Measurements from ENCODE around the gene RGS7BP. TPM values are rescaled to one million over a fixed set of nuclear protein-coding genes. Genes with fewer than 3 reads are reported as not detected.

Gene RGS7BP
- polyA plus RNA-seq, 2 of the 4 experiments (the other 2 are of a cell fraction), result not detected

DNA sequence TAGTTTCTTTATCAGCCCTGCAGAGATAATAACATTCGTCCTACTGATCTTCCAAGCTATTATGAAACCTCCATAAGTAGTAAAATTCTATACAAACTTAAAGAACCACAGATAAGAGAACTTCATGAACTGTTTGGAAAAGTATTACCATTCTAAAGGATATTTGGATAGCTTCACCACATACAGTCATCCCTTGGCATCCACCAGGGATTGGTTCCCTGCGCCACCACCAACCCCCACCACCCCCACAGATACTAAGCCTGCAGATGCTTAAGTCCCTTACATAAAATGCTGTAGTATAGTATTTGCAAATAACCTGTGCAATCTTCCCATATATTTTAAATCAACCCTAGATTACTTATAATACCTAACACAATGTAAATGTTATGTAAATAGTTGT is 123.1 kb downstream of the RGS7BP start (continued):
- TF ChIP-seq EHF (CRISPR knock-in tag; IDR thresholded peaks at IDR 0.05) (no peak), NFE2L2 (conservative IDR thresholded peaks at IDR 0.05; ENCODE audit: low read length) (no peak), HOXB5 (CRISPR knock-in tag; IDR thresholded peaks at IDR 0.05) (no peak), BHLHE40 (IDR thresholded peaks at IDR 0.05; ENCODE audit: low read depth, low read length) (no peak)

DNA sequence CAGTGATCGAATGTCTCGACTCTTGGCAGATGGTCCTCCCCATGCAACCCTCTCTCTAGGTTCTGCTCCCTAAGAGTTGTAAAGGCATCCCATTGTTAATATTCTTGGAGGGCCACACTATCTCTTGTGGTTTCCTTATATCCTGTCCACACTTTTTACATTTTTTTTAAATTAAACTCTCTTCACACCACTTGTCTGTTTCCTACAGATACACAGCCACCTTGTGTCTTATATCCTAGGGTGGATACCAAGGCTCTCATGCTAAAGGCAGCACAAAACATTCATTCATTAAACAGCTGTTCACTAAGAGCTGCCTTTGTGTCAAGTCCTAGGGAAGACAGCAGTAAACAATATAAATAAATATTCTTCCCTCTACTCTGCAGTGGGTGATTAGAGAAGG is 124.0 kb downstream of the RGS7BP start:
- ATAC-seq (no peak), DNase-seq (ENCODE audit: low read depth in 1 of 2, low spot score in 1 of 2) (no peak), FAIRE-seq (no peak)
- Histone ChIP-seq H3K4me2 (no peak overlapping the region), H3K4me3 (no peak overlapping the region), H3K4me1 (no peaks in the 10 kb centered on the region), H3K9me3 (no peaks in the 10 kb centered on the region), H3K27ac (no peak overlapping the region)
- WGBS (ENCODE audit: missing lambda C conversion rate), result 38% methylated on average over 2 of the region's 2 CpGs
- POLR2A ChIA-PET, result no interaction called here
- CTCF ChIA-PET, result interaction anchor here (0.8 kb wide), 1 partner anchor 18 kb away, joined by 3 read pairs; no protein-coding TSS in a partner anchor
- TF ChIP-seq, protein P1, sequence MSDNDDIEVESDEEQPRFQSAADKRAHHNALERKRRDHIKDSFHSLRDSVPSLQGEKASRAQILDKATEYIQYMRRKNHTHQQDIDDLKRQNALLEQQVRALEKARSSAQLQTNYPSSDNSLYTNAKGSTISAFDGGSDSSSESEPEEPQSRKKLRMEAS (IDR thresholded peaks at IDR 0.05), result no peak
- TF ChIP-seq PHF8 (IDR thresholded peaks at IDR 0.05; ENCODE audit: borderline replicate concordance, low read depth) (no peak), POLR2A (IDR thresholded peaks at IDR 0.05; ENCODE audit: low read length) (no peak), CHD4 (IDR thresholded peaks at IDR 0.05; ENCODE audit: borderline replicate concordance) (no peak), BHLHE40 (IDR thresholded peaks at IDR 0.05; ENCODE audit: low read depth, low read length) (no peak), ZC3H11A (IDR thresholded peaks at IDR 0.05) (no peak), TFCP2L1 (CRISPR knock-in tag; IDR thresholded peaks at IDR 0.05) (no peak), CBX2 (IDR thresholded peaks at IDR 0.05; ENCODE audit: borderline replicate concordance, low read depth) (no peak), GATA3 (IDR thresholded peaks at IDR 0.05; ENCODE audit: borderline replicate concordance) (no peak), CHD2 (IDR thresholded peaks at IDR 0.05; ENCODE audit: low read length, partially characterized antibody) (no peak), HDAC2 (IDR thresholded peaks at IDR 0.05) (no peak), FOSB (CRISPR knock-in tag; IDR thresholded peaks at IDR 0.05) (no peak), JUNB (IDR thresholded peaks at IDR 0.05) (no peak), RAD21 (conservative IDR thresholded peaks at IDR 0.05 in 1 of 2, IDR thresholded peaks at IDR 0.05 in 1 of 2) (no peak), FOXS1 (CRISPR knock-in tag; IDR thresholded peaks at IDR 0.05) (no peak), POLR2AphosphoS2 (conservative IDR thresholded peaks at IDR 0.05; ENCODE audit: low read length) (no peak), SMC3 (IDR thresholded peaks at IDR 0.05) (no peak), RNF2 (IDR thresholded peaks at IDR 0.05; ENCODE audit: borderline replicate concordance, low read depth) (no peak)
- TF ChIP-seq, protein P2, sequence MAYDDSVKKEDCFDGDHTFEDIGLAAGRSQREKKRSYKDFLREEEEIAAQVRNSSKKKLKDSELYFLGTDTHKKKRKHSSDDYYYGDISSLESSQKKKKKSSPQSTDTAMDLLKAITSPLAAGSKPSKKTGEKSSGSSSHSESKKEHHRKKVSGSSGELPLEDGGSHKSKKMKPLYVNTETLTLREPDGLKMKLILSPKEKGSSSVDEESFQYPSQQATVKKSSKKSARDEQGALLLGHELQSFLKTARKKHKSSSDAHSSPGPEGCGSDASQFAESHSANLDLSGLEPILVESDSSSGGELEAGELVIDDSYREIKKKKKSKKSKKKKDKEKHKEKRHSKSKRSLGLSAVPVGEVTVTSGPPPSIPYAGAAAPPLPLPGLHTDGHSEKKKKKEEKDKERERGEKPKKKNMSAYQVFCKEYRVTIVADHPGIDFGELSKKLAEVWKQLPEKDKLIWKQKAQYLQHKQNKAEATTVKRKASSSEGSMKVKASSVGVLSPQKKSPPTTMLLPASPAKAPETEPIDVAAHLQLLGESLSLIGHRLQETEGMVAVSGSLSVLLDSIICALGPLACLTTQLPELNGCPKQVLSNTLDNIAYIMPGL (CRISPR knock-in tag; IDR thresholded peaks at IDR 0.05; ENCODE audit: borderline replicate concordance), result no peak
- TF ChIP-seq, protein P3, sequence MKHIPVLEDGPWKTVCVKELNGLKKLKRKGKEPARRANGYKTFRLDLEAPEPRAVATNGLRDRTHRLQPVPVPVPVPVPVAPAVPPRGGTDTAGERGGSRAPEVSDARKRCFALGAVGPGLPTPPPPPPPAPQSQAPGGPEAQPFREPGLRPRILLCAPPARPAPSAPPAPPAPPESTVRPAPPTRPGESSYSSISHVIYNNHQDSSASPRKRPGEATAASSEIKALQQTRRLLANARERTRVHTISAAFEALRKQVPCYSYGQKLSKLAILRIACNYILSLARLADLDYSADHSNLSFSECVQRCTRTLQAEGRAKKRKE (CRISPR knock-in tag; IDR thresholded peaks at IDR 0.05; ENCODE audit: low read depth), result no peak

DNA sequence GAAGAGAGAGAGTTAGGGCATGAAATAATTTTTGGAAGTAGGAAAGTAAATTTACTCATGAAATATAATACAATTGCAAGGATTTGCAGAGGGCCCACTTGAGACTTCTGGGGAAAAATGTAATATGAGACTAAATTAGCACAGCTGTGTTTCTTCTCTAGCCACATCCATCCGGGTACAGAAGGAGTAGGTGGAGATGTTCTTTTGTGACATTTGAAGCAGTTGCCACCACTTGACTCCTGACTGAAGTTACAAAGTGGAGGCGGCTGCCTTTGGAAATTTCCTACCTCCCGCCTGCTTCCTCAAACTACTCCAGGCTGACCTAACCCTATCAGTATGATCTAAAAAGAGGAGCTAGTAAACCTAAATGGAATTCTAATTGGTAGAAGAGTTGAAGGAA is 126.4 kb downstream of the RGS7BP start:
- Histone ChIP-seq H3K4me2 (no peak overlapping the region), H3K27ac (no peak overlapping the region), H3K4me1 (no peaks in the 10 kb centered on the region), H3K4me3 (no peak overlapping the region), H3K9me3 (no peaks in the 10 kb centered on the region)
- FAIRE-seq (no peak), DNase-seq (ENCODE audit: low read depth in 1 of 2, low spot score in 1 of 2) (no peak), ATAC-seq (no peak)
- no peak for TF ChIP-seq PHF8 (IDR thresholded peaks at IDR 0.05; ENCODE audit: borderline replicate concordance, low read depth)
- no peak for TF ChIP-seq FOSL2 (IDR thresholded peaks at IDR 0.05)
- TF ChIP-seq FOSL2 (CRISPR knock-in tag; IDR thresholded peaks at IDR 0.05), result no peak
- no peak for TF ChIP-seq JUNB (IDR thresholded peaks at IDR 0.05)
- TF ChIP-seq FOXS1 (CRISPR knock-in tag; IDR thresholded peaks at IDR 0.05), result no peak
- TF ChIP-seq, protein P3 (CRISPR knock-in tag; IDR thresholded peaks at IDR 0.05; ENCODE audit: low read depth), result no peak
- CTCF ChIA-PET, result interaction anchor here (0.8 to 1.2 kb wide), 3 partner anchors 22 to 484 kb away, joined by 3 read pairs; no protein-coding TSS in a partner anchor
- 53% methylated on average over 3 of the region's 3 CpGs for WGBS (ENCODE audit: missing lambda C conversion rate)
- POLR2A ChIA-PET, result no interaction called here
